HG03571 (cell line): ENCODE data around the gene CA5B.
"Not testable (repeated sequence)": the region's sequence is repeated elsewhere in the genome, so short reads cannot be mapped to it uniquely, and the experiment has no call there.

Experiments
- ATAC-seq: cut with Tn5 transposase; IDR thresholded peaks from one replicate; pipeline ENCODE4 v1.9.1; 2021; ENCODE audit not compliant: unreplicated experiment

The CA5B gene

GRCh38 chrX:15737959-15738902 lies at the start of gene CA5B:
Gene CA5B (plus strand): TSS chrX:15738270. CDS start chrX:15750024, 11,754 bp downstream.
- ATAC-seq: peak; percentile 94

DNA sequence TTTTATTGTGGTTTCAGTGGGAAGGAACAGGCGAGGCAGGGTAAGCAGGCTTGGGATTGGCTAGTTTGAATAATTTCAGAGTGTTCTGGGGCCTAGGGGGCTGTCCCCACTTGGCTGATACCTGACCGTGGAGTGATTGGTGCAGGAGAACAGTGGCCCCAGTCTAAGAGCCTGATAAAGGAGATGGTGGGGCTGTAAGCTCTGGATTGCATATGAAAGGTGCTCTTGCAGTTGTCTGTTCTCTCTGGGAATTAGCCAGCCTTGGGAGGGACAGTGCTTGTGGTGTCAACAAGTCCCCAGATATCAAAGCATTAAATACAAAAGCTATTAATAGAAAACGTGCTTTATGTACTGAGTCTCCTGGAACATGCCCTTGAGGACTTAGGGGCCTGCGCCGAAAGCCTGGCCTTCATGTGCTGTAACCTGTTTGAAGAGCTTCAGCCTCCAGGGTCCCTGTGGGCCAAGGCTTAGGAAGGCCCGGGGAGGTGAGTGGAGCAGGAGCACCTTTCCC lies 43.1 kb upstream of the CA5B start:
- ATAC-seq: no peak

DNA sequence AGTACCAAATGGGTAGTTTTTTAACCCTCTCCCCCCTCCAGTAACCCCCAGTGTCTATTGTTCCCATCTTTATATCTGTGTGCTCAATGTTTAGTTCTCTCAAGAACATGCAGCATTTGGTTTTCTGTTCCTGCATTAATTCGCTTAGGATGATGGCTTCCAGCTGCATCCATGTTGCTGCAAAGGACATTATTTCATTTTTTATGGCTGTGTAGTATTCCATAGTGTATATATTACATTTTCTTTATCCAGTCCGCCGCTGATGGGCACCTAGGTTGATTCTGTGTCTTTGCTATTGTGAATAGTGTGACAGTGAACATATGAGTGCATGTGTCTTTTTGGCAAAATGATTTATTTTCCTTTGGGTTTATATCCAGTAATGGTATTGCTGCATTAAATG lies 41.6 kb upstream of the CA5B start:
- ATAC-seq: no peak

DNA sequence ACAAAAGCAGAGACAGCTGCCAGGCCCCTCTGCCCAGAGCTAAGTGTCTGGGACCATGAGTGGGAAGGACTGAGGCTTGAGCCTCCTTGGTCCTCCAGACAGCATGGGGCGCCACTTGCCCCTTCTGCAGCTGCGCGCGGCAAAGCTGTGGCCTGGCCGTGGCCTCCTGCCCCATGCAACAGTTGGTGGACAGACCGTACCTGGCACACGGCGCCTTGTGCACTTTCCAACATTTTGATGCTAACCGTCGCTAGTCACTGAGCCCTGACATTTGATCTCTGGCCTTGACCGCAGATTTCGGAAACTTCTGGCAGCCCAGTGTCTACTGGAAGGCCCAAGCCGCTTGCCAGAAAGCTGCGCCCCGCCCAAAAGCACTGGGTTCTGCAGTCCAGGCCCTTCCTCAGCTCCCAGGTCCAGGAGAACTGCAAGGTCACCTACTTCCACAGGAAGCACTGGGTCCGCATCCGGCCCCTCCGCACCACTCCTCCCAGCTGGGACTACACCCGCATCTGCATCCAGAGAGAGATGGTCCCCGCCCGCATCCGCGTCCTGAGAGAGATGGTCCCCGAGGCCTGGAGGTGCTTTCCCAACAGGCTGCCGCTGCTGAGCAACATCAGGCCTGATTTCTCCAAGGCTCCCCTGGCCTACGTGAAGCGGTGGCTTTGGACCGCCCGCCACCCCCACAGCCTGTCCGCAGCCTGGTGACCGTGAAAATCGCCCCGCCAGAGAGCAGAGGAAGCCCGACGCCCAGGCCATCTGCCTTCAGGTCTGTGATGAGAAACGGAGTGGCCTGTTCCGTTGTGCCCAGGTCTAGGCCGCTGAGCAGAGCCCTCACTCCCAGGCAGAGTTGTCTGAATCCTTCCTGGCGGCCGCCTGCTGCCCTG lies 35.3 kb upstream of the CA5B start:
- ATAC-seq: no peak

DNA sequence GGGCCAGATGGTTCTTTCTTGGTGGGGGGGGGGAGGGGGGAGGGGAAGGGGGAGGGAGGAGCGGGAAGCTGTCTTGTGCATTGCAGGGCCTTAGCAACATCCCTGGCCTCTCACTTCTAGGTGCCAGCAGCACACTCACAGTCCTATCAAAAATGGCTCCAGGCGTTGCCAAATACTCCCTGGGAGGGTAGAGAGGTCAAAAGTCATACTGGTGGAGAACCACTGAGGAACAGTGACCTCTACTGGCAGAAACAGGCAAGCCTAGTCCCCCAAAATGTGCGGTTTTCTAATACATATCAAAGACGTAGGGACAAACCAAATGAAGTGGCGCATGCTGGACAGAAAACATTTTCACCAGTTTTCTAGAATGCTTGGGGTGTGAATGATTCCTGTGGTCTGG lies 34.3 kb upstream of the CA5B start:
- not testable (repeated sequence) for ATAC-seq

DNA sequence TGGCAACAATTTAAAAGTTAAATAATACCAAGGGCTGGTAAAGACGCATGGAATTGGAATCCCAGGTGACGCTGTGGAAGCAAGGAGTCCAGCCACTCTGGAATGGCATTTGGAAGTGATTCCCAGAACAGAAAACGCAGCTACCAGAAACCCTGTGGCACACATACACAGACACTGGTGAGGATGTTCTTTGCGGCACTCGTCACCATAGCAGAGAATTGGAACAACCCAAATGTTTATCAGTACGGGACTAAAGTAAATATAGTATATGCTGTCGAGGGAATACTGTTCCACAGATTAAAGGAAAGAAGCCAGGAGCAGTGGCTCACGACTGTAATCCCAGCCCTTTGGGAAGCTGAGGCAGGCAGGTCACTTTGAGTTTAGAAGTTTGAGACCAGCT lies 33.8 kb upstream of the CA5B start:
- not testable (repeated sequence) for ATAC-seq

- no peak for ATAC-seq
Observed at GRCh38 chrX:15714529-15714928, 23.5 kb upstream of the CA5B start.

DNA sequence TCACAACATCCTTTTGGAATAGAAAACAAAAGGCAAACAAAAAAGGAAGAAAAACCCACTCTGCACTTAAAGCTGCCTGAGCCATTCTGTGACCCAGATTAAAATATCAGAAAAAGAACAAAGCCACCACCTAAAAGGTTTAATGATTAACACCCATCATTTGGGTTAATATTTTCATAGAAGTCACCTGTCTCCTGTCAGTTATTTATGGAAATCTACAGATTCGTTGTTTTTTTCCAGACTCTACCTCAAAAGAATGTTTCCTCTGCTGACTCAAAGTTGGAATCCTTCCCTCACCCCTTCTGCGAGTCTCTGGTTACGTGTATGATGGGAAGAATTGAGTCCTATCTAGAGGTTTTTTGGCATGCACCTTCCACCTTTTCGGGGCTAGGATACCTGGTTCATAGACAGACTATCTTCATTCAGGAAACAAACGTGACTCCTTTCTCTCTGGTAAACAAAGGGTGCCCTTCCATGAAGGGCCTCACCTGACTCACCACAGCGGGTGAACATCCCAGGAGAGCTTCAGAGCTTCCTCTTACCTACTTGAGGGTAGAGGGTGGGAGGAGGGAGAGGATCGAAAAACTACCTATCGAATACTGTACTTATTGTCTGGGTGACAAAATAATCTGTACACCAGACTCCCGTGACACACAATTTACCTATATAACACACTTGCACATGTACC lies 19.6 kb upstream of the CA5B start:
- ATAC-seq: no peak

- no peak for ATAC-seq
Observed at GRCh38 chrX:15719324-15719968, 18.6 kb upstream of the CA5B start.

DNA sequence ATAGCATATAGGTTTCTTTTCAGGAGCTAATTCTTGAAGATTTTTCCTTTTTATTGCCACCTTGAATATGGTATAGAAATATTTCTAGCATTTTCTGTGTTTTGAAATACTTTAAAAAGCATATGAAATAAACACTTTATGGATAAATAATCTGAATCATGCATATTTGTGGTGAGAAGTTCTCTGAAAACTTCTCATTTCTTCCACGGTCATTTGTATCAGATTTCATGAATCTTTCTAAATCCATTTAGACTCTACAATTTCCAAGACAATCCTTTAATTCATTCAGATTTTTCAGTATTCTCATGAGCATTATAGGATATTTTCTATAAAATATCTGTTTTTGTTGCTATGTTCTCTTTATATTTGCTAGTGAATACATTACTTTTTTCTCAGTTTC lies 16.2 kb upstream of the CA5B start:
- ATAC-seq: no peak

GRCh38 chrX:15723887-15724517 lies 14.1 kb upstream of the CA5B start:
- ATAC-seq: no peak

- no peak for ATAC-seq
Observed at GRCh38 chrX:15724911-15725310, 13.2 kb upstream of the CA5B start.

- not testable (repeated sequence) for ATAC-seq
Observed at GRCh38 chrX:15731368-15731767, 6.7 kb upstream of the CA5B start.

GRCh38 chrX:15737190-15737958 lies 696 bp upstream of the CA5B start:
- ATAC-seq: no peak

- ATAC-seq: no peak
Observed at GRCh38 chrX:15739886-15740285, 1.8 kb downstream of the CA5B start.

GRCh38 chrX:15744181-15744867 lies 6.3 kb downstream of the CA5B start:
- ATAC-seq: no peak

DNA sequence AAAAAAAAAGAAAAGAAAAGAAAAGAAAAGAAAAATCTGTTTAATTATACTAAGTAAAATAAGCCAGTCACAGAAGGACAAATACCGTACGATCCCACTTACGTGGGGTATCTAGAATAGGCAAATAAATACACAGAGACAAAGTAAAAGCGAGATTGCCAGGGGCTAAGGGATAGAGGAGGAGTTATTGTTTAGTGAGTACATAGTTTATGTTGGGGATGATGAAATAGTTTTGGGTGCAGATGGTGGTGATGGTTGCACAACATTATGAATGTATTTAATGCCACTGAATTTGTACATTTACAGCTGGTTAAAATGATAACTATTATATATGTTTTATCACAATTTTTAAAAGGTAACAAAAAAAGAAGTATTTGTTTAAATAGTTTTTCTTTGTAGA lies 7.1 kb downstream of the CA5B start:
- no peak for ATAC-seq

DNA sequence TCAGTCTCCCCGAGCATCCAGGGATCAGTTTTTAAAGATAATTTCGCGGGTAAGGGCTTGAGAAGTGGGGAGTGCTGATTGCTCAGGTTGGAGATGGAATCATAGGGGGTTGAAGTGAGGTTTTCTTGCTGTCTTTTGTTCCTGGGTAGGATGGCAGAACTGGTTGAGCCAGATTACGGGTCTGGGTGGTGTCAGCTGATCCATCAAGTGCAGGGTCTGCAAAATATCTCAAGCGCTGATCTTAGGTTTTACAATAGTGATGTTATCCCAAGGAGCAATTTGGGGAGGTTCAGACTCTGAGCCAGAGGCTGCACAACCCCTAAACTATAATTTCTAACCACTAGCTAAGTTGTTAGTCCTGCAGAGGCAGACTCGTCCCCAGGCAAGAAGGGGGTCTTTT lies 8.6 kb downstream of the CA5B start:
- not testable (repeated sequence) for ATAC-seq
